ENCODE data around the gene CYP51A1.
"Not testable (repeated sequence)": the region's sequence is repeated elsewhere in the genome, so short reads cannot be mapped to it uniquely, and the experiment has no call there.

Gene CYP51A1

GRCh38 chr7:92121681-92122080, 12.6 kb downstream of the CYP51A1 start:
- no peak for DNase-seq

GRCh38 chr7:92119213-92119759, 15.0 kb downstream of the CYP51A1 start:
- no peak for DNase-seq

- no peak for DNase-seq
These were observed 17.3 kb downstream of the CYP51A1 start for GRCh38 chr7:92116949-92117348.

GRCh38 chr7:92115821-92116220, 18.5 kb downstream of the CYP51A1 start:
- DNase-seq: no peak

- no peak for DNase-seq
These were observed 23.4 kb downstream of the CYP51A1 start for GRCh38 chr7:92110857-92111256.

GRCh38 chr7:92108821-92109220, 25.5 kb downstream of the CYP51A1 start:
- no peak for DNase-seq

GRCh38 chr7:92102862-92103261, 31.4 kb downstream of the CYP51A1 start:
- not testable (repeated sequence) for DNase-seq

GRCh38 chr7:92100534-92100933, 33.7 kb downstream of the CYP51A1 start:
- DNase-seq: no peak

- no peak for DNase-seq
These were observed 38.9 kb downstream of the CYP51A1 start for GRCh38 chr7:92095380-92095779.

- no peak for DNase-seq
These were observed 42.1 kb downstream of the CYP51A1 start for GRCh38 chr7:92092210-92092609.

GRCh38 chr7:92088266-92088665, 46.0 kb downstream of the CYP51A1 start:
- no peak for DNase-seq

- not testable (repeated sequence) for DNase-seq
These were observed 50.4 kb downstream of the CYP51A1 start for GRCh38 chr7:92083922-92084321.

GRCh38 chr7:92076509-92076908, 57.8 kb downstream of the CYP51A1 start:
- DNase-seq: no peak

- DNase-seq: no peak
These were observed 58.7 kb downstream of the CYP51A1 start for GRCh38 chr7:92075455-92076158.

- no peak for DNase-seq
These were observed 61.6 kb downstream of the CYP51A1 start for GRCh38 chr7:92072708-92073107.

GRCh38 chr7:92072121-92072520, 62.2 kb downstream of the CYP51A1 start:
- no peak for DNase-seq

- DNase-seq: no peak
These were observed 63.2 kb downstream of the CYP51A1 start for GRCh38 chr7:92071032-92071431.

GRCh38 chr7:92064438-92065029, 69.7 kb downstream of the CYP51A1 start:
- DNase-seq: no peak
